ENCODE results near the gene RAB24. TPM values are rescaled to one million over a fixed set of nuclear protein-coding genes. Genes with fewer than 3 reads are reported as not detected.
"Not testable (repeated sequence)": the region's sequence is repeated elsewhere in the genome, so short reads cannot be mapped to it uniquely, and the experiment has no call there.

The RAB24 gene
- polyA plus RNA-seq, 4 donors = 24.8 to 38.2 (median 27.3) TPM

DNA sequence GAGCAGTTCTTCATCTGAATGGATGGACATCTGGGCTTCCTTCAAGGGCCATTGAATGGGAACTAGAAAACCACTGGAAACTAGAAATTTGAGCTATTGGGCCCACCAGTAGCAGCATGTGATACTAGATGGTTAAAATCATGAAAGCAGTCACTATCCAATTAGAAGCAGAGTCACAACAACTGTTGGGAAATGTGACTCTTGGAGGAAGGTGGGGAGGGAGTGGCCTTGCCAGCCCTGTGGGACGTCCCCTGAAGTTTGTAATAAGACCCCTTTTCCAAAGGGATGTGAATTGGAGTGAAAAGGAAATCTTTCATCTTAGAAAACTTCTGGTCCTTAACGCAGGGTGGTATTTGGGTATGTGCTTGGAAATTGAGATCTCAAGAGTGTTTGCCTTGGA is 5.6 kb downstream of the RAB24 start:
- DNase-seq (ENCODE audit: low read depth in 4 of 4, low spot score in 3 of 4) = no peak

DNA sequence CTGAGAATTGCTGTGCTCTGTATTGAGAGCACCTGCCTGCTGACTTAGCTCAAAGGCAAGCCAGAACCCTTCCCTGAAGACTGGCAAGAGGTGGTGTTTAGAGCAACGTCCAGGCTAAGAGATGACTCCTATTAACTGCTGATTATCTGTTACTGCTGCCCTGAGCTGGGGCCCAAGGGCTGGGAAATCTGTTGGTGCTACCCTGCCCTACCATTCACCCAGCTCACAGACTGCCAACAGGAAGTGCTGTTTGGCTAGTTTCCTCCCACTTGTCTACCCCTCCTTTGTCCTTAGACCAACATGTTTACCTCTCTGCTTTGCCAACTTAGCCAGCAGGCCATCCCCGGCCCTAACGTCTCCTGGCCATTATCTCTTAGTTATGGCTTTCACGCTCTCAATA is 6.9 kb downstream of the RAB24 start:
- DNase-seq (ENCODE audit: low read depth in 4 of 4, low spot score in 3 of 4) = no peak

DNA sequence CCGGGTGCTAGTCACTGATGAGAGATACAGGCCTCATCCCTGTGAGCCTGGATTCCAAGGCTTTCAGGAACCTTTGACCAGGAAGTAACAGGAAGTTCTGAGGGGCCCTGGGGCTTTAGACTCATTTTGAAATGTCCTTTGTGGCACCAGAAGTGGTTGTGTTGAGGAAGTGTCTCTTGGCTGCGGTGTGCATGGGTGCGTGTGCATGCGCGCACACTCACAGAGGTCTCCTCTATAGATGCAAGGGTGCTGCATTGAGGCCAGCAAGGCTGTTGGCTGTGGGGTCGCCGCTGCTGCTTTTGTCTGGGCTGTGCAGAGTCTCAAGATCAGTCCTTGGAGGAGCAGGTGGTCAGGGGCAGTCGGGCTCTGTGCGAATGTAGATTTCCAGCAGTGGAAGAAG is 7.6 kb downstream of the RAB24 start:
- no peak for DNase-seq (ENCODE audit: low read depth in 4 of 4, low spot score in 3 of 4)

DNA sequence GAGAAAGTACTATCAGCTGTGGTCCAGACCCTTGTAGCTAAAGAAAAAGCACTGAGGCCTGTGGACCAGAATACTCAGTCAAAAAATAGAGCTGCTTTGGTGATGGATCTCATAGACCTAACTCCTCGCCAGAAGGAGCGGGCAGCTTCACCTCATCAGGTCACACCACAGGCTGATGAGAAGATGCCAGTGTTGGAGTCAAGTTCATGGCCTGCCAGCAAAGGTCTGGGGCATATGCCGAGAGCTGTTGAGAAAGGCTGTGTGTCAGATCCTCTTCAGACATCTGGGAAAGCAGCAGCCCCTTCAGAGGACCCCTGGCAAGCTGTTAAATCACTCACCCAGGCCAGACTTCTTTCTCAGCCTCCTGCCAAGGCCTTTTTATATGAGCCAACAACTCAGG is 8.9 kb downstream of the RAB24 start:
- no peak for DNase-seq (ENCODE audit: low read depth in 4 of 4, low spot score in 3 of 4)

DNA sequence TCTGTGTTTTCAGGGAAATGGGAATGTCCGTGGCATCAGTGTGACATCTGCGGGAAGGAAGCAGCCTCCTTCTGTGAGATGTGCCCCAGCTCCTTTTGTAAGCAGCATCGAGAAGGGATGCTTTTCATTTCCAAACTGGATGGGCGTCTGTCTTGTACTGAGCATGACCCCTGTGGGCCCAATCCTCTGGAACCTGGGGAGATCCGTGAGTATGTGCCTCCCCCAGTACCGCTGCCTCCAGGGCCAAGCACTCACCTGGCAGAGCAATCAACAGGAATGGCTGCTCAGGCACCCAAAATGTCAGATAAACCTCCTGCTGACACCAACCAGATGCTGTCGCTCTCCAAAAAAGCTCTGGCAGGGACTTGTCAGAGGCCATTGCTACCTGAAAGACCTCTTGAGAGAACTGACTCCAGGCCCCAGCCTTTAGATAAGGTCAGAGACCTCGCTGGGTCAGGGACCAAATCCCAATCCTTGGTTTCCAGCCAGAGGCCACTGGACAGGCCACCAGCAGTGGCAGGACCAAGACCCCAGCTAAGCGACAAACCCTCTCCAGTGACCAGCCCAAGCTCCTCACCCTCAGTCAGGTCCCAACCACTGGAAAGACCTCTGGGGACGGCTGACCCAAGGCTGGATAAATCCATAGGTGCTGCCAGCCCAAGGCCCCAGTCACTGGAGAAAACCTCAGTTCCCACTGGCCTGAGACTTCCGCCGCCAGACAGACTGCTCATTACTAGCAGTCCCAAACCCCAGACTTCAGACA is 9.5 kb downstream of the RAB24 start:
- DNase-seq (ENCODE audit: low read depth in 4 of 4, low spot score in 3 of 4) = no peak

DNA sequence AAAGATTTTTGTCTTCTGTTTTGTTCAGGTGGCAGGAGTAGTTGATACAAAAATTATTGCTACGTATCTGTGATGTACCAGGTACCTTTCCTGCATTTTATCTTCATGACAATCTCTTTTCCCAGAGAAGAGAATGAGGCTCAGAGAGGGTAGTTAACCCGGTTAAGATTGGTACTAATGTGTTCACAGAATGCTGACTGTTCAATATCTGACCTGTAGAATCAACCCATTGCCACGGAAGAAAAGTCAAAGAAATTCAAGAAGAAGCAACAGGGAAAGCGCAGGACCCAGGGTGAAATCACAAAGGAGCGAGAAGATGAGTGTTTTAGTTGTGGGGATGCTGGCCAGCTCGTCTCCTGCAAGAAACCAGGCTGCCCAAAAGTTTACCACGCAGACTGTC is 11.8 kb downstream of the RAB24 start:
- no peak for DNase-seq (ENCODE audit: low read depth in 4 of 4, low spot score in 3 of 4)

DNA sequence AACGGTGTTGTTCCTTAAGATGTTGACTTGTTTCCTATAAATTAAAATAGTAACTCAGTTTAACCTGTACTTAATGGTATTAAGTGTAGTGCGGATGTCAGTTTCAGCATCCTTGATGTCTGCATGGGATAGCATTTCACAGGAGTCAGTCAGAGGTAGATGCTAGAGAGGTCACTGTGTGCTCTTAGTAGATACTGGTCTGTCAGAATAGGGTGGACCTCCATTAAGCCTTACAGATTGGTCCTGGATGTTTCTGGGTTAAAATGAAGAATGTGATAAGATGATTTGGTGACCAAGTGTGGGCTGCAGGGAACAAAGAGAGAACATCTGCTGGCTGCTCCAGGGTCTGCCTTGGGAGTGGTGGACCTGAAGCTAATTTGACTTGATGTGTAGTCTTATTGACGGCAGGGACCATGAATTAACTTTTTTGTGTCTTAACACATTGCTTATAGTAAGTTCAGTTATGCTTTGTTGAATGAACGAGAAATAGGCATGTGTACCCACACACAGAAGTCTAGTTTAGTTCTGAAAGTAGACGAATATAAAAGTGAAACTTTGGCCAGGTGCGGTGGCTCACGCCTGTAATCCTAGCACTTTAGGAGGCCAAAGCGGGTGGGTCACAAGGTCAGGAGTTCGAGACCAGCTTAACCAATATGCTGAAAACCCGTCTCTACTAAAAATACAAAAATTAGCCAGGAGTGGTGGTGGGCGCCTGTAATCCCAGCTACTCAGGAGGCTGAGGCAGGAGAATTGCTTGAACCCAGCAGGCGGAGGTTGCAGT is 12.5 kb downstream of the RAB24 start:
- DNase-seq (ENCODE audit: low read depth in 4 of 4, low spot score in 3 of 4) = no peak

DNA sequence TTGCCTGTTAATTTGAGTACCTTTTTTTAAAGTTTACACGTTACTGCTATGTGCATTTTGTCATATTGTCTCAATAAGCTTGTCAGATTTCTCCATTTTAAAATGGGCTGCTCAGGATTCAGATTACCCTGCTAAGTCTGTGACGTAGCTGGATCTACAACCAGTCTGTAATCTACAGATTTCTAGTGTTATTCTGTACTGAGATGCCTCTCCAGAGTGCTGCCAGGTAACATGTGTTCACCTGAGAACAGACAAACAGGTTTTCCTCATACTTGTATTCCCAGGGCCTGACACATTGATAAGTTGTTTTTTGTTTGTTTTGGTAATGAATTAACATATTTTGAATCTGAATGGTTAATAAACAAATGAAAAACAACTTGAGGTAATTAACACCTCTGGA is 15.3 kb downstream of the RAB24 start:
- no peak for DNase-seq (ENCODE audit: low read depth in 4 of 4, low spot score in 3 of 4)

DNA sequence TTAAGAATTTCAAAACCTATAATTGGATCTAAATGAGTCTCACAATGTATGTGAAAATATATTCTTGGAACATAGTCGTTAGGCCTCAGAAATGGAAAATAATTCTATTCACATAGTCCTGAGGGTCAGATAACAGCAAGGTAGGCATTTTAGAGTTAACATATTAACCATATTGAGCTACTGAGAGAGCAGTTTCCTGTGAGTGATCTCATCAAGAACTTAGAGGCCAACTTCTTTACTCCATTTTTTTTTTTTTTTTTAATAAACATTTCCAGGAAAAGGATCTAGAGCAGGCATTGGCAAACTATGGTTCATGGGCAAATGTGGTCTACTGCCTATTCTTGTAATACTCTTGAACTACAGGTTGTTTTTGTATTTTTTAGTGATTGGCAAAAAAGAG is 26.6 kb downstream of the RAB24 start:
- no peak for DNase-seq (ENCODE audit: low read depth in 4 of 4, low spot score in 3 of 4)

DNA sequence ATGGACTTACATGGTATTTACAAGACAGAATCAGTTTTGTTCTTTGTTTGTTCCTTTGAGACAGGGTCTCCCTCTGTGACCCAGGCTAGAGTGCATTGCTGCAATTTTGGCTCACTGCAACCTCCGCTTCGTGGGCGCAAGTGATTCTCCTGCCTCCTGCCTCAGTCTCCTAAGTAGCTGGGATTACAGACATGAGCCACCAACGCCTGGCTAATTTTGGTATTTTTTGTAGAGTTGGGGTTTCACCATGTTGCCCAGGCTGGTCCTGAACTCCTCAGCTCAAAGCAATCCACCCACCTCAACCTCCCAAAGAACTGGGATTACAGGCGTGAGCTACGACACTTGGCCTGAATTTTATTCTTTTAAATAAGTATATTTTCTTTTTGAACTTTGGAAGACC is 27.6 kb downstream of the RAB24 start:
- DNase-seq (ENCODE audit: low read depth in 4 of 4, low spot score in 3 of 4) = no peak

DNA sequence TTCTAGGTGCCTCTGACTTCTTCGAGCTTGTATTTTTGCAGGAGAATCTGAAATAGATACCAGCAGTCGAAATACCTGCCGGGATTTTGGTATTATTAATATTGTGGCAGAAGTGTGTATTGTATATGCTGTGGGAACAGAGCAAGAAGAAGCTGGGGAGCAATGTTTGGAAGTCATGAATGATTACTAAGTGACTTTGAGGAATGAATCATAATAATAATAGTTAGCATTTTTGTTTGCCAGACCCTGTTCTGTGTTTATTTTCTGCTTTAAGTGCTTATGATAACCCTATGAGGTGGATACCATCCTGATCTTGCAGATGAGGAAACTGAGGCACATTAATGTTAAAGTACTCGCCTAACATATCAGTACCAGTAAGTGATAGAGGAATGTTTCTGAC is 32.4 kb downstream of the RAB24 start:
- no peak for DNase-seq (ENCODE audit: low read depth in 4 of 4, low spot score in 3 of 4)

DNA sequence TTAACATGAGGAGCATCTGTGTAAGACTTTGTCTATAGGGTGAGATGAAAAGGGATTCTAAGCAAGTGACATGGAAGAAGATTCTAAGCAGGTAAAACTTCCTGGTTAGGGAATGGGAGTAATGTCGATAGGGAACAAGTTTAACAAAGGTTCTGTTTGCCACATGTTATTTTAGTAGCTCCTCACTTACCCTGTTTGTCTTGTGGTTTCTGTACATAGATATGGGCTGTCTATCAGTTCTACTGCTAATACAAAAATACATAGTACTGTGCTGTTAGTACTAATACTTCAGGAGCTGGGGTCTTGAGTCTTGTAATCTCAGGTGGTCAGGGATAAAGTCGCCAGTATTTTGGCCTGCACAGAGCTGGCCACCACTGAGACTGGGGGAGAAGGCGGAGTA is 32.9 kb downstream of the RAB24 start:
- no peak for DNase-seq (ENCODE audit: low read depth in 4 of 4, low spot score in 3 of 4)

DNA sequence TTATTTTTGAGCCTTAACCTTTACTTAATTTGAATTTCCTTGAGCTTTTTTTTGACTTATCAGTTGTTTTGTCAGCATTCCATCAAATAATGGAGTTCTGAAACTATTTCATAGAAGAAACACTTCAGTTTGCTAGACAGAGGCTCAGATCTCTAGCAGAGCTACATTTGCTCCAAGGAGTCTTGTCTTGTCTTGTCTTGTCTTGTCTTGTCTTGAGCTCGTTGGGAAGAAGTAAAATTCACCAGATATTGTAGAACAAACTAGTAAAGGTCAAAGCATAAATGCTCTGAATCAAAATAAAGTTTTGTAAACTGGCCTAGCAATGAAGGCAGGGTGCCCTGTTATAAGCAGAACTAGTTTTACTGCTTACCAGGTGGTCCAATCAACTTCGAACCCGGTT is 33.5 kb downstream of the RAB24 start:
- no peak for DNase-seq (ENCODE audit: low read depth in 4 of 4, low spot score in 3 of 4)

DNA sequence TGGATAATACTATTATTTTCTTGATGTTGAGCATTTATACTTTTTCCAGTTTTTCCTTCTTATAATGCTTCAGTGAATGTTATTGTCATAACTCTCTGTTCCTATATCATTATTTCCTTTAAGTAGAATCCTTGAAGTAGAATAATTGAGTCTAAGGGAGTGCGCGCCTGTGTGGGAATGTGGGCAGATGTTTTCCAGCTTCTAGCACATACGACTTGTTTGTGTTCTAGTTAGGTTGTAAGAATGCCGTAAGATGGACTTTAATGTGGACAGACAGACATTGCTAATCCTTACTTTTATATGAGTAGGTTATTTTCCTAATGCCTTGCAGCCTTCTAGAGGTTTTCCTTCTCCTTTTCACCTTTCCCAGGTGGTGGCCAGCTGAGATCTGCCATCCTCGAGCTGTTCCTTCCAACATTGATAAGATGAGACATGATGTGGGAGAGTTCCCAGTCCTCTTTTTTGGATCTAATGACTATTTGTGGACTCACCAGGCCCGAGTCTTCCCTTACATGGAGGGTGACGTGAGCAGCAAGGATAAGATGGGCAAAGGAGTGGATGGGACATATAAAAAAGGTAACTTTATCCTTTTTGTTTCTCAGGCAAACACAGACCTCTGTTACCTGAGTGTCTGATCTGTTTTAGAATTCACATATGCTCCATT is 34.2 kb downstream of the RAB24 start:
- no peak for DNase-seq (ENCODE audit: low read depth in 4 of 4, low spot score in 3 of 4)

DNA sequence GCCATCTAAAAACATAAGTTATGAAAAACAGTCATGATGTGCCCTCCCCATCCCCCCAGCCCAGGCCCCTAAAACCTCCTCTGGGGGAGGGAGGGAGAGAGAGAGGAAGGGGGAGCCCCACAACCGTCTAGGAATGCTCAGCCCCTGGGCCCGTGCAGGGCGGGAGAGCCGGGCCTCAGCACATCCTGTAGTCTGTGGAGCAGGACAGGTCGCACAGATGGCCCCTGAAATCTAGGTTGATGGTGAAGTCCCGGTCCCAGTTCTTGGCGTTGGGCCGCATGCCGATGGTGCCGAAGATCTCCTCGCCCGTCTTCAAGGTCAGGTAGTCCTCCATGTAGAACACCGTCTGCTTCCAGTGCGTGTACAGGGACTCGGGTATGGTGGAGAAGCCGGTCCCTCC is 38.1 kb downstream of the RAB24 start:
- DNase-seq (ENCODE audit: low read depth in 4 of 4, low spot score in 3 of 4) = no peak

DNA sequence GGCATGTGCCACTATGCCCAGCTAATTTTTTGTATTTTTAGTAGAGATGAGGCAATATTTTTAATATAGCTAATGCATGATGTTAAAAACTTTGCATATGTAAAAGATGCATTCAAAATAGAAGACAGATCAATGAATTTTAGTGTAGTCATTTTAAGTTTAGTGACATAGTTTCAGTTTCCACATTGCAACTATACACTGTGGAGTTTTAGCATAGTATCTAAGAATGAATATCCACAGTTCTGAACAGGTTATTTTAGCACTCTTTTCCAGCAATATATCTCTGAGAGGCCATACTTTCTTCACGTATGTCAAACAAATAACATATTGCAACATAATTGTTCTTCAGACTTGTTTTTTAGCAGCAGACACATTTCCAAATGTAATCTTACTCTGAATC is 39.3 kb downstream of the RAB24 start:
- no peak for DNase-seq (ENCODE audit: low read depth in 4 of 4, low spot score in 3 of 4)

DNA sequence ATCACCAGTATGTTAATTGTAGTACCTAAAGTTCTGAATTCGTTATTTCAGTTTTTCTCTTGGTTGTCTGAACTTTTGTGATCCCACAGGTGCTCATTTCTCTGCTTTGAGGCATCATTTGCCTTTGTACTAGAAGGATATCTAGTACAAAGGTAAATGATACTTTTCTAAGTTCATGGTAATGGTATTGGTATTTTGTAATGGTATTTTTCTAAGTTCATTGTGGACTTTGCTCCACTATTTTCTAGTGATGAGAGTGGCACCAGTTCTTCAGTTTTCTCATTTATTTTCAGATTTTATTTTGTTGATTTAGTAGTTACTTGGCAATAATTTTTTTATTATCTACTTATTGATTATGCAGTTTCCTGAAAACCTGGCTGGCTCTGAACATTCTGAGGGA is 42.0 kb downstream of the RAB24 start:
- no peak for DNase-seq (ENCODE audit: low read depth in 4 of 4, low spot score in 3 of 4)

DNA sequence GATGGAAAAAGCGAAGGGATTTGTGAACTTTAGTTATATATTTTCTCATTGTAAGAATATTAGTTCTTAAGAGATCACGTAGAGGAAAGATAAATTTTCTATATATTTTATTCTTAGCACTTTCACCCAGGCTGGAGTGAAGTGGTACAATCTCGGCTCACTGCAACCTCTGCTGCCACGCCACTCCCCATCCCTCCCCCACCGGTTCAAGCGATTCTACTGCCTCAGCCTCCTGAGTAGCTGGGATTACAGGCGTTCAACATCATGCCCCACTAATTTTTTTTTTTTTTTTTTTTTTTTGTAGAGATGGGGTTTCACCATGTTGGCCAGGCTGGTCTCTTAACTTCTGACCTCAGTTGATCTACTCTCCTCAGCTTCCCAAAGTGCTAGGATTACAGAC is 42.6 kb downstream of the RAB24 start:
- DNase-seq (ENCODE audit: low read depth in 4 of 4, low spot score in 3 of 4) = no peak

DNA sequence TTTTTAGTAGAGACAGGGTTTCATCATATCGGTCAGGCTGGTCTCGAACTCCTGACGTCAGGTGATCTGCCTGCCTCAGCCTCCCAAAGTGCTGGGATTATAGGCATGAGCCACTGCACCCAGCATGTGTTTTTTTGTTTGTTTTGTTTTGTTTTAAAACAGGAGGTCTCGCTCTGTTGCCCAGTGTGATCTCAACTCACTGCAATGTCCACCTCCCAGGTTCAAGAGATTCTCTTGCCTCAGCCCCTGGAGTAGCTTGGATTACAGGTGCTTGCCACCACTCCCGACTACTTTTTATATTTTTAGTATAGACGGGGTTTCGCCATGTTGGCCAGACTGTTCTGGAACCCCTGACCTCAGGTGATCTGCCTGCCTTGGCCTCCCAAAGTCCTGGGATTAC is 44.8 kb downstream of the RAB24 start:
- not testable (repeated sequence) for DNase-seq (ENCODE audit: low read depth in 4 of 4, low spot score in 3 of 4)

DNA sequence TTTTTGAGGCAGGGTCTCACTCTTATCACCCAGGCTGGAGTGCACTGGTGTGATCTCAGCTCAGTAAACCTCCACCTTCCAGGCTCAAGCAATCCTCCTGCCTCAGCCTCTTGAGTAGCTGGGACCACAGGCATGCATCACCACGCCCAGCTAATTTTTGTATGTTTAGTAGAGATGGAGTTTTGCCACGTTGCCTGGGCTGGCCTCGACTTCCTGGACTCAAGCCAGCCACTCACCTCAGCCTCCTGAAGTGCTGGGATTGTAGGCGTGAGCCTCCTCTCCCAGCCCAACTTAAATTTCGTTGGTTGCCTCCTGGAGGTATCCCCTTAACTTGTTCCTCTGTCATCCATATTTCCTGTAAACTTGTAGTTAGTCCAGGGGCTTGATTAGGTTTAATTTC is 47.2 kb downstream of the RAB24 start:
- no peak for DNase-seq (ENCODE audit: low read depth in 4 of 4, low spot score in 3 of 4)

DNA sequence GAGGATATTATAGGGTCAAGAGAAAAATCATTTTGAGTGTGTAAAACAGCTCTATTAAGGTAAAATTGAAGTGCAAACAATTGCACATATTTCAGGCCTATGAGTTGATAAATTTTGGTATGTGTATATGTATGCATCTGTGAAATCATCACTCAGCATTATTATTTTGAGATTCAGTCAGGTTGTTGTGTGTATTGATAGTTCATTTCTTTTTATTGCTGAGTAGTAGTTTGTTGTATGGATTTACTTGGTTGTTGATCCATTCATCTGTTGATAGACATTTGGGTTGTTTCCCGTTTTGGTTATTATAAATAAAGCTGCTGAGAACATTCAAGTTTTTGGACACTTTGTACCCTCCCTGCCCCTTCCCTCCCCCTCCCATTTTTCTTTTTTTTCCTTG is 50.3 kb downstream of the RAB24 start:
- DNase-seq (ENCODE audit: low read depth in 4 of 4, low spot score in 3 of 4) = no peak

Measured in right renal pelvis (tissue), 4 donors.